ENCODE measurements around the gene POLR2E.

The POLR2E gene

DNA sequence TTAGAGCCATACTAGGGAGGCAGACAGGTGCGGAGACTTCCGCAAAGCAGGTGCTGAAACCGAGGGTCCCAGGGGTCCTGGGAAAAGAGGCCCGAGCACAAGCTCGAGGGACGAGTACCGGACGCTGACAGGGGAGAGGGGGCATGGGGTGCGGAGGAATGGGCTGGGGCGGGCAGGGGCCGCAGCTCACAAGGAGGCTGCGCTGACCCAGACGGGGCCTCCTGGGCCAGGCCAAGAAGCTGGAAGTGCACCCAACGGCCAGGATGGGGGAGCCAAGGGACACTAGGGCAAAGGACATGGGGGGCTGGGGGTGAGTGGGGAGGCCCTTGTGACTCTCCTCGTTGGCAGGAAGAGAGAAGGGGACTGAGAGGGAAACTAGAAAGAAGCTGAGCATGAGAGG lies 1.8 kb downstream of the POLR2E start:
- DNase-seq: no peak

- DNase-seq: no peak
Observed at GRCh38 chr19:1091544-1092175, 3.5 kb downstream of the POLR2E start.

DNA sequence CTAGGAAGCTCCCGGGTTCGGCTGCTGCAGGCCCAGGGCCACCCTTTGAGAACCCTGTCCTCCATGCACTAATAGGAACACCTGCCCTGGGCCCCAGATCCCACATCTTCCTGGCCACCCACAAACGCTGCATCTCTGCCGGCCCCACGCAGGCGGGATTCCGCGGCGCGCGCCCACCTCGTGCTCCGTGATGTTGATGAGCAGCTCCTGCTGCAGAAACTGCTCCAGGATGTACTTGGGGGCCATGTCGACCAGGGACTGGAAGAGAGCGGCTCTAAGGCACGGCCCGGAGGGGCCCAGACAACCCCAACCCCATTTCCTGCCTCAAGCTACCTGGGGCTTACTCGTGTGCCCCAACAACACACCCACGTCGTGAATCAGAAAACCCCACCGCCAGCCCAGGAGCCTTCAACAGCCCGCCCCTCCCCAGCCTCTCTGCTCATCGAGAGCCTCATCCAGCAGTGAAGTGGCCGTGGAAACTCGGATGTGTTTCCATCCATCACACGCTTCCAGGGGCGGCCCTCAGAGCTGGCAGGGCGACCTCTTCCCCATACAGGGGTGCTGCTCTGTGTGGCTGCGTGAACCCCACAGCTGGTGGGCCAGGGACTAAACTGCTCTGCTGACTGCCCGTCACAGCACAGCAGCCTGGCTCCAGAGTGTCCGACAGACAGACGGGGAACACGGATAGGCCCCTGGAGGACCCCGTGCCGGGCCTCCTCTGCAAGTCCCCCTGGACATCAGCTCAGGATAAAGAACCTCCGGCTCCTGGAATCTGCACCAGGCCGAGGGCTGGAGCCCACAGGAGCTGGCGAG lies 4.2 kb downstream of the POLR2E start:
- DNase-seq: no peak

GRCh38 chr19:1089891-1090290 lies 5.3 kb downstream of the POLR2E start:
- DNase-seq: peak; percentile 68

GRCh38 chr19:1089126-1089771 lies 5.9 kb downstream of the POLR2E start:
- no peak for DNase-seq

DNA sequence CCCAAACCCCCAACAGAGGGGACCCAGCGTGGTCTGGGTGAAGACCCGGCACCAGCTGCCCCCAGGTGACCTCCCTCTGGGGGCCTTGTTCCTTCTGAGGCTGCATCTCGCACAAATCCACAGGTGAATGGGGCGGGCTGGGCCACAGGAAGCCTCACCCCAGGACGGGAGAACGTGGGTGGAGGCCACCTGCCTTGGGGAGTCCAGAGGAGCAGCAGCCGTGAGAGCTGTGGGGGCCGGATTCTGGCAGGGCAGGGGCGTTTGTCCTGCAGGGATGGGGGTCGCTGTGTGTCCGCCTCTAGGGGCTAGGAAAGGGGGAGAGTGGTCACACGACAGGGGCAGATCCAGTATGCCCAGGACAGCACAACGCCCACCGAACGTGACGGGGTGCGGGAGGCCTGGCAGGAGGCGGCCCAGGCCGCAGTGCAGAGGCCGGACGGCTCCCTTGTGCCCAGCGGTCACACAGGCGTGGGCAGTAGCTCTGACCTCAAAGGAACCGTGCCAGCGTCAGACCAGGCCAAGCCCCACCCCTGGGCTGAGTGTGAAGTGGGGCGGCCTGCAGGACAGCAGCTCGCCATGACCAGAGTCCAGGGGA lies 6.7 kb downstream of the POLR2E start:
- no peak for DNase-seq

DNA sequence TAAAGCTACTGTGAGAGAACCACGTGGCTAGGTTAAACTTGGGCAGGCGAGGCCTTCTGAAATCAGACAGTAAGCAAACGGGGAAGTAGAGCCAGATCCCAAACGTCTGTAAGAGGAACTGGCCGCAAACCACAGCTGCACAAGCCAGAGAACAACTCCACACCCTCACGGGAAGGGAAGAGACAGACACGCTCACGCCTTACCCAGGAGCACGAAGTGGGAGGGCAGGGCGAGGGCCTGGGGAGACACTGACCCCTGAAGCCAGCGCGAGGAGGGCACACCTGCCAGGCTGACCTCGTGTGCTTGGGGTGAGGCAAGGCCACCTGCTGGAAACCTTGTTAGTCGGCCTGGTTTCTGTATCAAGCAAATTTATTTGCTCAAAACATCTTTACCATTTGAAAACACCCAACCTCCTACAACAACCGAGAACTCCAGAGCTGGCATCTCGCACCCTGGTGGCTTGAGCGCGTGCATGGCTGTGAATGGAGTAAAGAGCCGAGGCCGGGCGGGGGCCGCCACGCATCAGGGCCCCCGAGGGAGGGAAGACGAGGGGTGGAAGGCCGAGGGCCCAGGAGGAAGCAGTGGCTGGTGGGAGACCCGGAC lies 7.3 kb downstream of the POLR2E start:
- peak; percentile 70 for DNase-seq

GRCh38 chr19:1086613-1087012 lies 8.6 kb downstream of the POLR2E start:
- DNase-seq: no peak

DNA sequence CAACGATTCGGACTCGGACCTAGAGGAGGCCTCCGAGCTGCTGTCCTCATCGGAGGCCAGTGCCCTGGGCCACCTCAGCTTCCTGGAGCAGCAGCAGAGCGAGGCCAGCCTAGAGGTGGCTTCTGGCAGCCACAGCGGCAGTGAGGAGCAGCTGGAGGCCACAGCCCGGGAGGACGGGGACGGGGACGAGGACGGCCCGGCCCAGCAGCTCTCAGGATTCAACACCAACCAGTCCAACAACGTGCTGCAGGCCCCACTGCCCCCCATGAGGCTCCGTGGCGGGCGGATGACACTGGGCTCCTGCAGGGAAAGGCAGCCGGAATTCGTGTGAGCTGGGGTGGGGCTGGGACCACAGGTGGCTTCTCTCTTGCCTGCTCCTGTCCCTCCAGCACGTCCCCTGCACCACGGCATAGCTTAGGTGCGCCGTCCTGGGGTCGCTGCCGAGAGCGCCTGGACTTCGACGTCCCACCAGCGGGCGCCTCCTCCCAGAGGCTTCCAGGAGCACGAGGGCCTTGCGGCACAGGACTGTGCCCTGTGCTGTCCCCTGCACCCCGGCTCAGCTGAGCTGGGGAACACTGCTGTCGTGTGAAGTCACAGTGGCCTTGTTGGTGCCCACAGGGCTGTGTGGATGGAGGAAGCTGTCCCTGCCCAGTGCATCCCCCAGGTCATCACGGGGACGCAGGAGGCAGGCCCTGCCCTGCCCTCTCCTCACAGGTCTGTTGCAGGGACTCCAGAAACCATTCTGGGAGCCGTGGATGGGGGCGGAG lies 9.3 kb downstream of the POLR2E start:
- DNase-seq: no peak

DNA sequence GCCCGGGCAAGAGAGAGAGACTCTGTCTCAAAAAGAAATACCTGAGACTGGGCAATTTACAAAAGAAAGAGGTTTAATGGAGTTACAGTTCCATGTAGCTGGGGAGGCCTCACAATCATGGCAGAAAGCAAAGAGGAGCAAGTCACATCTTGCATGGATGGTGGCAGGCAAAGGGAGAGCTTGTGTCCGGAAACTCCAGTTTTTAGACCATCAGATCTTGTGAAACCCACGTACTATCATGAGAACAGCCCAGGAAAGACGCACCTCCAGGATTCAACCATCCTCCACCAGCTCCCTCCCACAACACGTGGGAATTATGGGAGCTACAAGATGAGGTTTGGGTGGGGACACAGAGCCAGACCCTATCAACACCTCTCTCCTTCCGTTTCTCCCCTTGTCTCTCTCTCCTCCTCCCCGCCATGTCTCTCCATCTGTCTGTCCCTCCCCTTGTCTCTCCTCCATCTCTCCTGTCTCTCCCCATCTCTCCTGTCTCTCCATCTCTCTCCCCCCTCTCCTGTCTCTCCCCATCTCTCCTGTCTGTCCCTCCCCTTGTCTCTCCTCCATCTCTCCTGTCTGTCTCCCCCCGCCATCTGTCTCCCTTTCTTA lies 10.0 kb downstream of the POLR2E start:
- no peak for DNase-seq

DNA sequence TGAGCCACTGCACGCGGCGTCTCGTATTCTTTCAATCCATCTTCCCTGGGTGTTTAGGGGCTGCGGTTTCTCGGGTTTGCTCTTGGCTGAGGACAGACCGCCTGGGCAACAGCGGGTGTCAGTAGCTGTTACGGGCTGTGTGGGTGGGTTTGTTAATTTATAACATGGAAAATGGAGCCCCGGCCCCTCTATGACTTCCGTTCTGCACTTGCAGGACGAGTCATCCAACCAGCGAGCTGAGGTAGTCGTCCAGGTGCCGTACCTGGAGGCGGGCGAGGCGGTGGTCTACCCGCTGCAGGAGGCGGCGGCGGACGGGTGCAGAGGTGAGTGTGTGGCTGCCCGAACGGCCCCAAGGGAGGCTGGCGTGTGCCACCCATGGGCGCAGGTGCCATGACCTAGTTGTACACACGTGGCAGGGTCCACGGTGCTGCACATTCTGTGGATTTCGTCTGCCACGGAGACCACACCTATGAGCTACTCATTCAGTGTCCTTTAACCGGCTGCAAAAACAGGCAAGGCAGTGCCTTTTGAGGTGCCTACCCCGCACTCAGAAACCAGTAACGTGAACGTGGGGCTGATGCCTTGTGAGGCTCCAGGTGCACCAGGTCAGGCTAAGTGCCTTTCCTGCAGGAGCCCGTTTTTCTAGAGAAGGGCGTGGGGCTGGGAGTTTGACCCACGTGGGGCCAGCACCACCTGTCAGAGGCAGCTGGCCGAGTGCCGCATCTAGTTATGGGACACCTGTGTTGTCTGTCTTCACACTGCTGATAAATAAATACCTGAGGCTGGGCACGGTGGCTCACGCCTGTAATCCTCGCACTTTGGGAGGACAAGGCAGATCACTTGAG lies 10.9 kb downstream of the POLR2E start:
- no peak for DNase-seq

DNA sequence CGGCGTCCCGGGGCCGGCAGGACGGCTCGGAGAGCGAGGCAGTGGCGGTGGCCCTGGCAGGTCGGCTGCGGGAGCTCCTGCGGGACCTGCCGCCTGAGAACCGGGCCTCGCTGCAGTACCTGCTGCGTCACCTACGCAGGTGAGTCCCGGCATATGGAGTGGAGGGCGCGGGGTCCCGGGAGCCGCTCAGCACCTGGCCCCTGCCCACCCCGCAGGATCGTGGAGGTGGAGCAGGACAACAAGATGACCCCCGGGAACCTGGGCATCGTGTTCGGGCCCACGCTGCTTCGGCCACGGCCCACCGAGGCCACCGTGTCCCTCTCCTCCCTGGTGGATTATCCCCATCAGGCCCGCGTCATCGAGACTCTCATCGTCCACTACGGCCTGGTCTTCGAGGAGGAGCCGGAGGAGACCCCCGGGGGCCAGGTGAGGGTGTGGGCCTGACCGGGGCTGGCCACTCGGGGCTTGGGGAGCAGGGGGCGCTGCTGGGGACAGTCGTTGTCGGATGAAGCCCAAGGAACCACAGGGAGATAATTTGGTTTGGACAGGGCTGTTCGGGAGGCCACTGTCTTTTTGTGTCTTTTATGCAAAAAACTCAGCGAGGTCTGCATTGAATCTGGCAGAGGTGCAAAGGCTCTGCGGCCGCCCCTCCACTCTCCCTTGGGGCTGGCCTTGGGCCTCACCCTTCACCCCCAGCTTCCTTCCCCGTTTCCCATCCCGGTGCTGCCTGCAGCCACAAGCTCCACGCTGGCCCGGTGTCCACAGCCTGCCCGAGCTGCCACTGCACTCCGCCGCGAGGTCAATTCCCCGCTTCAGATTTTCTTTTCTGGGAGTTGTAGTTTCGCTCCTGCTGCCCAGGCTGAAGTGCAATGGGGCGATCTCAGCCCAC lies 12.0 kb downstream of the POLR2E start:
- no peak for DNase-seq

DNA sequence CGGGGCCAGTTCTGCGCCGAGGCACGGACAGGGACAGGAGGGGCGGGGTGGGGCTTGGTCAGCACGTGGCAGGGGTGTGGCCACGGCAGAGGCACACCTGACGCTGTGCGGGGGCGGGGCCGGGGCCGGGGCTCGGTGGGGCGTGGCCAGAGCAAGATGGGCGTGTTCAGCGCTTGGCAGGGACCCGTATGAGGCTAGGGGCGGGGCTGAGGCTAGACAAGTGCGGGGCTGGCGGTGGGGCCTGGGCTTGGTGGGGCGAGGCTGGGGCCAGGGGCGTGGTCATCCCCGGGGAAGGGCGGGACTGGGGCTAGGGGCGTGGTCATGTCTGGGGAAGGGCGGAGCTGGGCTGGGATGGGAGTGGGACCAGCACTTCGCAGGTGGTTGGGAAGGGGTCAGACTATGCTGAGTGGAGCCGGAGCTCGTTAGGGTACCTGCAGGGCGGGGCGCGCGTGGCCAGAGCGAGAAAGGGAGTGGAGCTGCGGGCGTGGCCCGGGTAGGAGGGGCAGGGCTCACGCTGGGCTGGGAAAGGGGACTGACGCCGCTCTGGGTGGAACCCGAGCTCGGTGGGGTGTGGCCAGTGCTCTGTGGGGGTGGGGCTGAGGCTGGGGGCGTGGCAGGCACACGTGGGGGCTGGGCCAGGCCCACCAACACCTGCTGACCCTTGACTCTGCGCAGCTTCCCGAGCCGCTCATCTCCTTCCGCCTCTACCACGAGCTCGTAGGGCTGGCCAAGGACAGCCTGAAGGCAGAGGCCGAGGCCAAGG lies 12.8 kb downstream of the POLR2E start:
- DNase-seq: peak; percentile 93

GRCh38 chr19:1081301-1082164 lies 13.6 kb downstream of the POLR2E start:
- DNase-seq: no peak

GRCh38 chr19:1080360-1081161 lies 14.6 kb downstream of the POLR2E start:
- no peak for DNase-seq

- DNase-seq: peak; percentile 53
Observed at GRCh38 chr19:1079566-1080111, 15.5 kb downstream of the POLR2E start.

DNA sequence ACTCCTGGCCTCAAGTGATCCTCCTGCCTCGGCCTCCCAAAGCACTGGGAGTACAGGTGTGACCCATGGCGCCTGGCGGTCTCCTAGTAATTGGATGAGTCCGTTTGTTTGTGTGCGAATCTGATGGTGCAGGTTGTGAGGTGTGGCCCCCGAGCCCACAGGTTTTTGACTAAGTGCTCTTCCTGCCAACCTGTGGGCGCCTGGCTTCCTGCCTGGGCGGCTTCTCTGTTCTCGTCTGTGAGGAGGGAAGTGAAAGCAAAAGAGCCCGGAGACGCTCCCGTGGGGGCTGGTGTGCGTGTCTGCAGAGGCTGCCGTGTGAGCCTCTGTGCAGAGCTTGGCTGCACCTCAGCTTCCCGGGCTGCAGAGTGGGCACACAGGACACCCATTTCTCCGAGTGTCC lies 18.2 kb downstream of the POLR2E start:
- DNase-seq: peak; percentile 94
